HG03135 (cell line): ENCODE results near the gene SH2D6.
"Not testable (repeated sequence)": the region's sequence is repeated elsewhere in the genome, so short reads cannot be mapped to it uniquely, and the experiment has no call there.

Experiments
- ATAC-seq: cut with Tn5 transposase; IDR thresholded peaks from one replicate; pipeline ENCODE4 v1.9.1; 2021; ENCODE audit warnings: mild to moderate bottlenecking, moderate library complexity; ENCODE audit not compliant: unreplicated experiment

SH2D6 gene

GRCh38 chr2:85468096-85468703, 49.7 kb downstream of the SH2D6 start:
- no peak for ATAC-seq

GRCh38 chr2:85468704-85469349, 50.3 kb downstream of the SH2D6 start:
- ATAC-seq = no peak

DNA sequence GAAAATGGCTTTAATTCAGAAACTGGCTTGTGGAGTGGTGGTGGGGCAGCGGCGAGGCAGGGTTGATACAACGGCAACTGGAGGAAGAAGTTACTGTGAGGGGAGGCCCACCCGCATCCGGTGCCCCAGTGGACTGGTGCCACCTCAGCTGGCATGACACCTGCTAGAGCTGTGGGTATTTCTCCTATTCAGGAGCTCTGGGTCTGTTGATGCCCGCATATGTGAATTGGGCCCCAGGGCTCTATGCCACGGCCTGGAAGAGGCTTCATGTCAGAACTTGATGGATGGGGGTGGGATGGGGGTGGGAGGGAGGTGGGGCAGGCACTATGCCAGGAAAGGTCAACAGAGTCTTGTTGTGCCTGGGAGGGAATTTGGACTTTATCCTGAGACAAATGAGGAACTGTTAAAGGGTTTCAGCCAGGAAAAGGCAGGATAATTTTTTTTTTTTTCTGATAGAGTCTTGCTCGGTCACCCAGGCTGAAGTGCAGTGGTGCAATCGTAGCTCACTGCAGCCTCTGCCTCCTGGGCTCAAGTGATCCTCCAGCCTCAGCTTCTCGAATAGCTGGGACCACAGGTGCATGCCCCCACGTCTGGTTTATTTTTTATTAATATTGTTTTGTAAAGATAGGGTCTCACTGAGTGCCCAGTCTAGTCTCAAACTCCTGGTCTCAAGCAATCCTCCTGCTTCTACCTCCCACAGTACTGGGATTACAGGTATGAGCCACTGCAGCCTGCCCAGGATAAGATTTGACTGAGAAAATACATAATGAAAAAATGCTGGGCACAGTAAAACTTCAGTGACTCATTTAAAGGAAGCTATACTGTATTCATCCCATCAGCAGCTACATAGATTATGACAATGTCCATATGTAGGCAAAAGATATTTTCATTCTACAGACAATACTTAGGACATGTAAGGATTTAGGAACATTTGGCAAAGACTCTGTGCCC, 52.6 kb downstream of the SH2D6 start:
- ATAC-seq = no peak

- no peak for ATAC-seq
These were observed 53.7 kb downstream of the SH2D6 start for GRCh38 chr2:85472261-85472660.

- no peak for ATAC-seq
These were observed 57.4 kb downstream of the SH2D6 start for GRCh38 chr2:85475799-85476490.

DNA sequence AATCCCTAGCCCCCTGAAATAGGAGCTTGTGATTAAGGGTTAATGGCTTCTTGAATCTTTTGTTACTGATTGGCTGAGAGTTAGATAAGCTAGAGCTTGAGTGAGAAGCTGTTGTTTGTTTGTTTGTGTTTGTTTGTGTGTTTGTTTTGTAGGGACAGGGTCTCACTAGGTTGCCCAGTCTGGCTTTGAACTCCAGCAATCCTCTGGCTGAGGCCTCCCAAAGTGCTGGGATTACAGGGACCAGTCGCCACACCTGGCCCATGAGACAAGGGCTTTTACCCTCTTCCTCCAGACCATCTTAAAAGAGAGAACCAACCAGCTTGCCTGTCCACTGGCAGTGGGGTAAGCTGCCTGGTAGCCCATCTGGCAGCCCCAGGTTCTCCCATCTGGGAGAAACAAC, 58.1 kb downstream of the SH2D6 start:
- no peak for ATAC-seq

DNA sequence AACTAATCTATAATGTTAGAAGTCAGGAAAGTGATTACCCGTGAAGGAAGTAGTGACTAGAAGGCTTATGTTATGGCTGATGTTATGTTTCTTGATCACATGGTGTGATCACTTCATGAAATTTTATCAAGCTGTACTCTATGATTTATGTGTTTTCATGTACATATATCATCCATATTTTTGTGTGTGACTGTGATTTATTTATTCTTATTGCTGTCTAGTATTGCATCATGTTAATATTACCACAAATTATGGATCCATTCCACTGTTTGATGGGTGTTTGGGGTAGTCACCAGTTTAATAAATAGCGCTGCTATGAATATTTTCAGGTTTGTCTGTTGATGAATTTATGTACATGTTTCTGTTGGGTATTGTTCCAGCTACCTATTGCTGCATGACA, 59.4 kb downstream of the SH2D6 start:
- no peak for ATAC-seq

- ATAC-seq = no peak
These were observed 63.6 kb downstream of the SH2D6 start for GRCh38 chr2:85481818-85482777.

GRCh38 chr2:85484615-85485014, 66.1 kb downstream of the SH2D6 start:
- not testable (repeated sequence) for ATAC-seq

DNA sequence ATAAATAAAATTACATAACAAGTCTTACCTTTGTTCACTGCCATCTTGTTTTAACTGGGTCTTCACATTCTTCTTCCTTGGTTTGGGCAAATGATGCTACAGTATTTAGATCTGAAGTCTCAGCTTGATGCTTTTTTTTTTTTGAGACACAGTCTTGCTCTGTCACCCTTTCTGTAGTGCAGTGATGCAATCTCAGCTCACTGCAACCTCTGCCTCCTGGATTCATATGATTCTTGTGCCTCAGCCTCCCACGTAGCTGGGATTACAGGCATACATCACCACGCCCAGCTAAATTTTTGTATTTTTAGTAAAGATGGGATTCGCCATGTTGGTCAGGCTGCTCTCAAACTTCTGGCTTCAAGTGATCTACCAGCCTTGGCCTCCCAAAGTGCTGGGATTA, 67.3 kb downstream of the SH2D6 start:
- no peak for ATAC-seq
